ENCODE measurements around the gene ZW10.

- TF ChIP-seq POLR2A (IDR thresholded peaks at IDR 0.05) = no peak
- no peak for TF ChIP-seq CTCF (IDR thresholded peaks at IDR 0.05)
Measured at GRCh38 chr11:113771964-113772363, 1.5 kb downstream of the ZW10 start.

Measured in esophagus squamous epithelium (tissue), 4 donors.